Right lobe of liver (tissue), 6 donors: ENCODE measurements around the gene RUNDC3A. TPM values are rescaled to one million over a fixed set of nuclear protein-coding genes. Genes with fewer than 3 reads are reported as not detected.

Experiments
- ATAC-seq, 4 donors: fragments of 200-7000 bp; cut with Tn5 transposase; one replicate each; pipeline ENCODE4 v1.9.1; 2020; ENCODE audit warnings: mild to moderate bottlenecking in 4 of 4, moderate library complexity in 4 of 4
- DNase-seq, 3 donors: peaks; one replicate each; pipeline ENCODE4 v3.0.0-alpha.2; 2020
- H3K27ac ChIP-seq, 3 donors: fragments of 200-600 bp; one replicate each; pipeline ENCODE4 v1.8.0; 2022
- H3K27me3 ChIP-seq, 2 donors: fragments of 200-600 bp; one replicate each; pipeline ENCODE4 v1.8.0; 2022
- H3K36me3 ChIP-seq, 4 donors: fragments of 200-600 bp; sonication (generic) in 1 of 4; one replicate each; pipeline versions ENCODE4 v1.5.1 to v1.8.0; 2017 to 2022; ENCODE audit warnings: control low read depth in 1 of 4
- H3K4me1 ChIP-seq, 4 donors: fragments of 200-600 bp; sonication (generic) in 1 of 4; one replicate each; pipeline versions ENCODE4 v1.5.1 to v1.8.0; 2017 to 2022; ENCODE audit warnings: control low read depth in 1 of 4
- H3K4me3 ChIP-seq, 3 donors: fragments of 200-600 bp; one replicate each; pipeline ENCODE4 v1.8.0; 2022
- H3K9me3 ChIP-seq, 4 donors: fragments of 200-600 bp; sonication (generic) in 1 of 4; one replicate each; pipeline versions ENCODE4 v1.5.1 to v1.8.0; 2017 to 2022; ENCODE audit warnings: control low read depth in 1 of 4
- POLR2A ChIP-seq: fragments of 450-650 bp; IDR thresholded peaks from one replicate; pipeline ENCODE4 v1.6.1; 2017; ENCODE audit warnings: antibody characterized with exemption, mild to moderate bottlenecking
- WGBS: methylation state at CpG from one replicate; pipeline ENCODE4 v1.1.6; 2018; ENCODE audit warnings: low coverage, low lambda C conversion rate; ENCODE audit not compliant: insufficient coverage; ENCODE audit errors: missing lambda C conversion rate; 5-methylcytosine and 5-hydroxymethylcytosine counted together
- intact Hi-C, 2 donors: fragments of 100-400 bp; cut with DNase I; formaldehyde crosslinking; loops; one replicate each; pipeline versions ENCODE4 v1.11.2 to v1.14.1; 2022
- total RNA-seq, 6 experiments: library from RNA; depleted of rRNA in 2 of 6; stranded (reverse); fragments of >200 nt in 2 of 6; fragmentation: NEBNext Ultra II Directional in 3 of 6; extraction: Animal tissue kit (Norgen Biotek cat#: 25700) in 3 of 6; gene quantifications; one replicate each; pipeline versions ENCODE4 v1.1.0 to v1.2.4, GENCODE V29; 2016 to 2023
- TF ChIP-seq, protein P1 (sequence below), 4 donors: fragments of 200-600 bp in 3 of 4; fragments of 450-650 bp in 1 of 4; IDR thresholded peaks; one replicate each; pipeline versions ENCODE4 v1.5.1 to v1.8.0; 2016 to 2022; ENCODE audit warnings: antibody characterized with exemption in 4 of 4, mild to moderate bottlenecking in 2 of 4
- donor health status: DM: no; HTN: yes; CAD: no.
- donor health status: DM: no; HTN: no; CAD: no.
- donor health status: DM: no; HTN: no; CAD: no.
- donor health status: DM: no; HTN: yes; CAD: no.
- donor health status: DM: no; HTN: yes; CAD: no.

The RUNDC3A gene
- total RNA-seq, 6 experiments from 2014 or later = 0.12 to 0.75 TPM; not detected in 4

- H3K27ac ChIP-seq = no peak overlapping the region
- no peak overlapping the region for H3K4me3 ChIP-seq
- H3K36me3 ChIP-seq = no peaks in the 10 kb centered on the region
- no peak for TF ChIP-seq POLR2A
- TF ChIP-seq, protein P1, sequence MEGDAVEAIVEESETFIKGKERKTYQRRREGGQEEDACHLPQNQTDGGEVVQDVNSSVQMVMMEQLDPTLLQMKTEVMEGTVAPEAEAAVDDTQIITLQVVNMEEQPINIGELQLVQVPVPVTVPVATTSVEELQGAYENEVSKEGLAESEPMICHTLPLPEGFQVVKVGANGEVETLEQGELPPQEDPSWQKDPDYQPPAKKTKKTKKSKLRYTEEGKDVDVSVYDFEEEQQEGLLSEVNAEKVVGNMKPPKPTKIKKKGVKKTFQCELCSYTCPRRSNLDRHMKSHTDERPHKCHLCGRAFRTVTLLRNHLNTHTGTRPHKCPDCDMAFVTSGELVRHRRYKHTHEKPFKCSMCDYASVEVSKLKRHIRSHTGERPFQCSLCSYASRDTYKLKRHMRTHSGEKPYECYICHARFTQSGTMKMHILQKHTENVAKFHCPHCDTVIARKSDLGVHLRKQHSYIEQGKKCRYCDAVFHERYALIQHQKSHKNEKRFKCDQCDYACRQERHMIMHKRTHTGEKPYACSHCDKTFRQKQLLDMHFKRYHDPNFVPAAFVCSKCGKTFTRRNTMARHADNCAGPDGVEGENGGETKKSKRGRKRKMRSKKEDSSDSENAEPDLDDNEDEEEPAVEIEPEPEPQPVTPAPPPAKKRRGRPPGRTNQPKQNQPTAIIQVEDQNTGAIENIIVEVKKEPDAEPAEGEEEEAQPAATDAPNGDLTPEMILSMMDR (IDR thresholded peaks at IDR 0.05) = no peak
- ATAC-seq = no peak
- H3K4me1 ChIP-seq = peaks cover 0 to 12% (median 5%) of the 10 kb centered on the region in 4 donors
- H3K27me3 ChIP-seq = peaks cover 0 to 7% of the 10 kb centered on the region in 2 donors
- no peaks in the 10 kb centered on the region for H3K9me3 ChIP-seq
- intact Hi-C loops = no loop called here
- DNase-seq = no peak
These were observed 3.8 kb upstream of the RUNDC3A start for GRCh38 chr17:44304651-44305050.

DNA sequence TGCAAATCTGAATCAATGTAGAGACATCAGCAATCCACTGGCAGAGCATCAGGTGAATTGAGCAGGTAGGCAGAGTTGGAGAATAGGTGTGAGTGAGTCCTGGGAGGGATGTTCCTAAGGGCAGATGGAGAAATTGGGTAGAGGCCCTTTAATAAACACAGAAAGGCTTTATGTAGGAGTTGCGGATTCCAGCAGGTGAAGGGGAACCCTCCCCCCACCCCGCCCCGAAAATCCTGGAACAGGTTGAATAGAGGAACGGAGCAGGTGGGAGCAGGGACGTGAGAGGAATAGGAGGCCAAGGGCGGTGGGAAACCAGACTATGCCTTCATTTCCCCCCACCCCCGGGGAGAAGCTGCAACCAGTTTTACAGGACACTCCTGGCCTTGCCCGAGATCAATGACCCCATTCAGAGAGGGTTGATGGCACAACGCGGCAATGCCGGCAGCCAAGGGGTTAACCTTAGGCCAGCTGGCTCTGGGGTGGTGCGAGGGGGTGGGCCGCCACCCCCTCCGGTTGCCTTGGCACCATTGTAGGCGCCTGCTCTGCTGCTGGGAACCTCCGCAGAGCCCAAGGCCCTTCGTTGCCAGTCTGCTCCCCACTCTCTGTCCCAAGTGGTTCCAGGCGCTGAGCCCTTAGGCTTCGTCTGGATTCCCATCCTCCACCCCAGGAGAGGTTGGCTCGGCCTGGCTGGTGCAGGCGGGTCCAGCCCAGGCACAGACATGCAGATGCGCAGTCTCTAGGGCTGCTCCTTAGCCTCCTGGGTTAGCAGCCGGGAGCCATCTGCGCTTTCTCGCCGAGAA lies 814 bp upstream of the RUNDC3A start:
- DNase-seq (no peak), ATAC-seq (peak; percentile 55 to 62 (median 57))
- peaks cover 0 to 7% of the 10 kb centered on the region in 2 donors for H3K27me3 ChIP-seq
- intact Hi-C loops = no loop called here
- H3K4me1 ChIP-seq = peaks cover 0 to 12% (median 5%) of the 10 kb centered on the region in 4 donors
- no peak overlapping the region for H3K27ac ChIP-seq
- no peaks in the 10 kb centered on the region for H3K9me3 ChIP-seq
- no peaks in the 10 kb centered on the region for H3K36me3 ChIP-seq
- TF ChIP-seq, protein P1 (IDR thresholded peaks at IDR 0.05) = no peak
- TF ChIP-seq POLR2A = no peak
- WGBS = 14% methylated on average over 12 of the region's 26 CpGs
- peak overlapping the region; percentile 26 to 31 (median 26) for H3K4me3 ChIP-seq

DNA sequence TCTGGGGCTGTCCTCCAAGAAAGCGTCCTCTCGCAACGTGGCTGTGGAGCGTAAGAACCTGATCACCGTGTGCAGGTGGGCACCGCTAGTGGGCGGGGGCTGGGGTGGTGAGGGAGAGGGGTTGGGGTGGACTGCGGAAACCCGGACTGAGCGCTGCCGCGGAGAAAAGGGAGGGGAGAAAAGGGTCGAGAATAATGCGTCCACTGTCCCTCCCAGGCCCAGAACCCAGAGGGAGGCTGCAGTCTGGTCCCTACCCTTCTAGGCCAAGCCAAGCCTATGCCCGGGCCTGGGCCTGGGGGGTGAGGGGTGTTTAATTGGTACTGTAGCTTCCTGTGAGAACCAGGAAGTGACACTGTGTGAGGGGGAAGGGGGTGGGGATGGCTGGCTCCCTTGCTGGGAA lies 464 bp downstream of the RUNDC3A start:
- ATAC-seq = no peak
- peaks cover 0 to 7% of the 10 kb centered on the region in 2 donors for H3K27me3 ChIP-seq
- intact Hi-C loops = no loop called here
- no peaks in the 10 kb centered on the region for H3K36me3 ChIP-seq
- H3K4me3 ChIP-seq = no peak overlapping the region
- H3K9me3 ChIP-seq = no peaks in the 10 kb centered on the region
- H3K4me1 ChIP-seq = peaks cover 0 to 12% (median 5%) of the 10 kb centered on the region in 4 donors
- H3K27ac ChIP-seq = no peak overlapping the region
- 3% methylated on average over 14 of the region's 15 CpGs for WGBS
- no peak for DNase-seq
- no peak for TF ChIP-seq POLR2A
- TF ChIP-seq, protein P1 (IDR thresholded peaks at IDR 0.05) = no peak

DNA sequence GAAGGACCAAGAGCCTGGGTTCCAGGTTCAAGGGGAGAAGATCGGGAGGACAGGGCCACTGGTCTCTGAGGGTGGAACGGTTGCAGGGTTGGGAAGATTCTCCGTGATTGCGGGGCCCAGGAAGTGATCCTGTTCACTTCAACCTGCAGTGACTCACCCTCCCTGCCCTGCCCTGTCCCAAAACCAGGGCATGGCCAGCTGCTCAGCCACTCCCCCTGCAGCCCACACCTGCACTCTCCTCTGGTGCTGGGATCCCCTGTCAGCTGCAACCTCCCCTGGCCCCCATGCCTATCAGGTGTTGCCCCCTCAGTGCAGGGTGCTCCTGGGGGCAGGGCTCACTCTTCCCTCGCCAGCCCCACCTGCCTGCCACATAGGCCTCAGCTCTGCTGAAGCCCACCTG lies 1.1 kb downstream of the RUNDC3A start:
- no peak overlapping the region for H3K27ac ChIP-seq
- no peak overlapping the region for H3K4me3 ChIP-seq
- DNase-seq (no peak), ATAC-seq (no peak)
- peaks cover 0 to 7% of the 10 kb centered on the region in 2 donors for H3K27me3 ChIP-seq
- intact Hi-C loops = no loop called here
- H3K4me1 ChIP-seq = peaks cover 0 to 12% (median 5%) of the 10 kb centered on the region in 4 donors
- no CpG with 5 or more reads among the region's 5 CpGs for WGBS
- TF ChIP-seq POLR2A = no peak
- TF ChIP-seq, protein P1 (IDR thresholded peaks at IDR 0.05) = no peak
- H3K36me3 ChIP-seq = no peaks in the 10 kb centered on the region
- no peaks in the 10 kb centered on the region for H3K9me3 ChIP-seq
